GM20000 (cell line): ENCODE results near the gene HS6ST2.

Experiments used
- DNase-seq: peaks from one replicate; pipeline ENCODE4 v3.0.0; 2012; ENCODE audit warnings: low spot score
- TF ChIP-seq, protein P1 (sequence below): IDR thresholded peaks from 2 replicates; pipeline ENCODE4 v1.5.1; 2012; ENCODE audit warnings: mild to moderate bottlenecking, control low read depth; ENCODE audit errors: extremely low read depth, missing control alignments

Gene HS6ST2

DNA sequence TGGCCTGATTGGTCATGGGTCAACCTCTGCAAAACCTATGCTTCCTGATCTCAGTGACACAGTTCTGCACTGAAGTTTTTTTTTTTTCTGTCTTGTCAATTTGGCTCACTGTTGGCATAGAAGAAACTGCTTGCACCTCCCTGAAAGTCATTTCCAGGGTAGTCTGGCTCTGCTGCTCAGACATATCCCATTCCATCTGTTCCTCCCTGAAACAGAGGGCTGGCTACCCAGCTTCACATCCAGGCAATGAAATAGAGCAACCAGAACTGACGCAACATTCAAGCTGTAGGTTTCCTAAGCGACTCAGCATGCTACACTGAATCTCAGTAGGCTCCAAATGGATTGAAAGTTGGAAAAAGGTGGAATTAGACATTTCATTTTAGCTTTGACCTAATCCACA is 292.8 kb downstream of the HS6ST2 start:
- DNase-seq: no peak
- TF ChIP-seq, protein P1, sequence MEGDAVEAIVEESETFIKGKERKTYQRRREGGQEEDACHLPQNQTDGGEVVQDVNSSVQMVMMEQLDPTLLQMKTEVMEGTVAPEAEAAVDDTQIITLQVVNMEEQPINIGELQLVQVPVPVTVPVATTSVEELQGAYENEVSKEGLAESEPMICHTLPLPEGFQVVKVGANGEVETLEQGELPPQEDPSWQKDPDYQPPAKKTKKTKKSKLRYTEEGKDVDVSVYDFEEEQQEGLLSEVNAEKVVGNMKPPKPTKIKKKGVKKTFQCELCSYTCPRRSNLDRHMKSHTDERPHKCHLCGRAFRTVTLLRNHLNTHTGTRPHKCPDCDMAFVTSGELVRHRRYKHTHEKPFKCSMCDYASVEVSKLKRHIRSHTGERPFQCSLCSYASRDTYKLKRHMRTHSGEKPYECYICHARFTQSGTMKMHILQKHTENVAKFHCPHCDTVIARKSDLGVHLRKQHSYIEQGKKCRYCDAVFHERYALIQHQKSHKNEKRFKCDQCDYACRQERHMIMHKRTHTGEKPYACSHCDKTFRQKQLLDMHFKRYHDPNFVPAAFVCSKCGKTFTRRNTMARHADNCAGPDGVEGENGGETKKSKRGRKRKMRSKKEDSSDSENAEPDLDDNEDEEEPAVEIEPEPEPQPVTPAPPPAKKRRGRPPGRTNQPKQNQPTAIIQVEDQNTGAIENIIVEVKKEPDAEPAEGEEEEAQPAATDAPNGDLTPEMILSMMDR: no peak

DNA sequence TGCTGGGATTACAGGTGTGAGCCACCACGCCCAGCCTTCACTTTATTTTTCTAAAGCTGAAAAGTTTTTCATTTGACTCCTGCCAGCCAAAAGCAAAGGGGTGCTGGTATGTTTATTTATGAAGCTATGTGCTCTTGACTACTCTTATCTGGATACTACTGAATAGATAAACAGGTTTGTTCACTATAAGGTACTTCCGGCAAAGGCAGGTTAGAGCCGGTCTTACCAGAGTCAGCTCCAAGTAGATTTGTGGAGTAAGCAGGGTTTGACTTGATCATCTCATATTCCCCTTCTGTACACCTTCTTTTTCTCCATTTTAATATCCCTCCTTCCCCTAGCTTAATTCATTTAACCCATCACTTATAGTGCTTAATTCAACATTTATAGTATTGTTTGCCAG is 294.2 kb downstream of the HS6ST2 start:
- no peak for DNase-seq
- TF ChIP-seq, protein P1: no peak

DNA sequence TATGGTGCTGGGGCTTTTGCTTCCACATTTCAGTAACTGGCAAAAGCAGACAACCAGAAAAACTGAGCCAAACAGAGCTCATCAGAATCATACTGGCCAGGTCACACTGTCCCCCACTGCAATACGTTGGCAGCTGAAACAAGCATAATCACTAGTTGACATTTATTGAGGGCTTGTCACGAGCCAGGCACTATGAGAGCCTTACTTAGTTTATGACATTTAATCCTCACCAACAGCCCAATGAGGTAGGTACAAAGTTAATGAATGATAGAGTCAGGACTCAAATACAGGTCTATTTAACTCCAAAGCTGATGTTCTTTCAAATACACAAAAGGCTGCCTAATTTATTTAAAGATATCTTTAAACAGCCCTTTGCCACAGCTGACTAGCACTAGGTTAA is 295.6 kb downstream of the HS6ST2 start:
- TF ChIP-seq, protein P1: no peak
- DNase-seq: no peak

DNA sequence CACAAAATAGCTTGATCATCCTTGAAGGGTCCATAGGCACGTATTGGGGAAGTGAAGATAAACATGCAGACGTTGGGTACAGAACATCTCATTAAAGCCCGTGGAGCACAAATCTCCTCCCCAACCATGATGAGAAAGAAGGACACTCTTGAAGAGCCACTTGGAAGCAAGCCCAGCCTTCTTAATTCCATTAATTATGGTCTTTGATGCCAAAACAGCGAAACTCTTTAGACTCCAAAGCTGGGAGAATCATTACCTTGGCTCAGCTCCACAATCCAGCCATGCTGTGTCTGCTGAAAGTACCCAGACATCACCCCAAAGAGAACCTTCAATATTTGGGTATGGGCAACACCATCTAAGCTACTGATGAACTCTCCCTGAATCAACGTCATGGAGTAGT is 300.6 kb downstream of the HS6ST2 start:
- TF ChIP-seq, protein P1: no peak
- DNase-seq: no peak

DNA sequence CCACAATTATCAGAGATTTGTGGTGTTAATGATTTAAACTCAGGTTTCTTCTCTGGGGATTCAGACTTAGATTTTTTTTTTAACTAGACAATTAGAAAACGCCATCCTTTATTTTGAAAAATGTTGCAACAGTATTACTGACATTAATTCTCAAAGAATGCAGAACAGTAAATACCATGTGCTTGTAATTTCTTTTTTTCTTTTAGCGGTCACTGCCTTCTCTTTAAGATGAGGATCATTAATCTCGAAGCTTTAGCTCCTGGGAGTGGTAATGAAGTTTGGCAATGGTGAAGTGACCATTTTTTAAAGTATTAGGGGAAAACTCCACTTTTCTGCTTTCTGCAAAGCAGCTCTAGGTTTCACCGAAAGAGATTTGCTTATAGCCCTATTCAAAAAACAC is 305.6 kb downstream of the HS6ST2 start:
- DNase-seq: no peak
- TF ChIP-seq, protein P1: no peak

DNA sequence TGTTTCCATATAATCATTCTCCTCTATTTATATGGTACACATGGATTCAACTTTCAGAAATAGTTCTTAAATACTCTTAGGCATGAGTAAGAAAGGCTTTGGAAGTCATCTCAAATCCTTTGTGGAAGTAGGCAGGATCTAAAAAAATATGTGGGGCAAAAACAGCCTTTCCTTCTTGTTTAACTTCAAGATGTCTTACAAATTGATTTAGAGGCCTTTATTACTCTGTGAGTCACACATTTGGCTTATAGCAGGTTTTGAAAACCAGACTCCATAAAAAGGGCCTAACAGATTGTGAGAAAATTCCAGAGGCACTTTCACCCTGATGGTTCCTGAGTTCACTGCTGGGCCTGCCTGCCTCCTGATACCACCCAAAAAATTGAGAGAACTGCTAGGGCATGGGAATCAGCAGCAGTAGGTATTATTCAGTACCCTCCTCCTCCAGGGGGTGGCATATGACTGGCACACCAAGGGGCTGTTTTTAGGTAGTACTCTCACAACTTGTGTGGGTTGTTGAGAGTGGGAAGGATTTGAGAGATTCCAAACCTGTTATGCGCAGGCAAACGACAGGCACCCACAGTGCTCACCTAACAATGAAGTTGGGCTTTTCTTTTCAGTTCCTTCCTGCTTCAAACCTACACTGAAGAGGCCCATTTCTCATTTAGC is 306.9 kb downstream of the HS6ST2 start:
- TF ChIP-seq, protein P1: no peak
- DNase-seq: no peak

DNA sequence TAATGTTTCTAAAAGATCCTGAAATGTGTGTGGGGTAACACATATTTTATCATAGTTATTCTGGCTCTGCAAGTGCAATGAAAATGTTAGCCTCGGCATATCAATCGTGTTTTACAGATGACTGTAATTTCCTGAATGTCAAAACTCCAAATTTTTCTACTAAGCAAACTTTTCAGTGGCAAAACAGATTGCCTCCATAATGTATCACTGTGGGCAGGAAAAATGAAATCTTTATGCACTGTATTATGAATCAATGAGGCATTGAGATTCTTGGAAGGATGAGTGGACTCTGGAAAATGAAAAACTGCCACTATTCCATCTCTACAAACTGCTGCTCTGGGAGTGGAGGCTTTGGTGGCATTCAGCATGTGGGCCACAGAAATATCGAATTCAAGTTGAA is 309.5 kb downstream of the HS6ST2 start:
- DNase-seq: no peak
- TF ChIP-seq, protein P1: no peak
